ENCODE results near the gene RNF207.

The RNF207 gene

DNA sequence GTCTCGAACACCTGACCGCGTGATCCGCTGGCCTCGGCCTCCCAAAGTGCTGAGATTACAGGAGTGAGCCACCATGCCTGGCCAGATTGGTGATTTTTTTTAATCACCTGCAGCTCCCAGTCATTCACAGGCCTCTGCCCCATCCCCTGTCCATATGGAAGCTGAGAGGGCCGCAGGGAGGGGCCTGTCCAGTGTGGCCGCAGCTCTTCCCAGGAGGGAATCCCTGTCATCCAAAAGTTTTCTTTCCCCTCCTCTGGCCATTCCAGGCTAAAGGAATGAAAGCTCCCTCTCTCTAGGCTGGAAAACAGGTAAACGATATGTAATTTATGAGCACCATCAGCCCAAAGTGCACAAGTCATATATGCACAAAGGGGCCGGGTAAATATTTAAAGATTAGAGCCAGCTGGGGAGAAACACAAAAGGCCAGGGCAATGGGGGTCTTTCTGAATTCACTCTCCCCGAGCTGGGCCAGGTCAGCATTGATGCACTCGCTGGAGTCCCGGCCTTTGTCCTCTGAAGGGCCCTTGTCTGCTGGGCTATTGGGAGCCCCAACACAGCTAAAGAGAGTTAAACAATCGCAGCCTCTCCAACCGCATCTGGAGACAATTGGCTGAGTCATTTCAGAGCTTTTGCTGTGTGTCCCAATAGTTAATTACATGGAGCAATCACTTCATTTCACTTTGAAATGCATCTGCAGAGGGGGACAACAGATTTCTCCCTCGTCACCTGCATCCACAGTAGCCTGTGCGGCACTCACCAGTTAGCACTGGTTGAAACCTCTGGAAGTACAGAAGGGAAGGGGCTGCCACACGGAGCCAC, 34.2 kb downstream of the RNF207 start:
- peaks cover 33% of the 10 kb centered on the region for H3K27me3 ChIP-seq (ENCODE audit: insufficient read depth, low read length)
- H3K9me3 ChIP-seq (ENCODE audit: insufficient read depth, low read depth, low read length) = no peaks in the 10 kb centered on the region
- peaks cover 34% of the 10 kb centered on the region for H3K4me1 ChIP-seq (ENCODE audit: insufficient read depth, low read length)
- H3K4me3 ChIP-seq (ENCODE audit: low read length) = no peak overlapping the region; the same call in 1 of the 2 replicates
- 25% methylated on average over 17 of the region's 17 CpGs for WGBS
- no peaks in the 10 kb centered on the region for H3K36me3 ChIP-seq (ENCODE audit: insufficient read depth, low read length)
- H3K27ac ChIP-seq (ENCODE audit: low read depth, low read length) = peak overlapping the region; percentile 91; the same call in 1 of the 2 replicates
- H3K9ac ChIP-seq (ENCODE audit: low read depth, low read length) = peak overlapping the region; percentile 75

GRCh38 chr1:6241107-6241886, 35.4 kb downstream of the RNF207 start:
- Histone ChIP-seq H3K9me3 (ENCODE audit: insufficient read depth, low read depth, low read length) (no peaks in the 10 kb centered on the region), H3K27me3 (ENCODE audit: insufficient read depth, low read length) (peaks cover 39% of the 10 kb centered on the region), H3K27ac (ENCODE audit: low read depth, low read length) (peak overlapping the region; percentile 91; the same call in 1 of the 2 replicates), H3K4me1 (ENCODE audit: insufficient read depth, low read length) (peaks cover 34% of the 10 kb centered on the region), H3K4me3 (ENCODE audit: low read length) (peak overlapping the region; percentile 35), H3K36me3 (ENCODE audit: insufficient read depth, low read length) (no peaks in the 10 kb centered on the region), H3K9ac (ENCODE audit: low read depth, low read length) (peak overlapping the region; percentile 52)
- WGBS = 18% methylated on average over 33 of the region's 33 CpGs

DNA sequence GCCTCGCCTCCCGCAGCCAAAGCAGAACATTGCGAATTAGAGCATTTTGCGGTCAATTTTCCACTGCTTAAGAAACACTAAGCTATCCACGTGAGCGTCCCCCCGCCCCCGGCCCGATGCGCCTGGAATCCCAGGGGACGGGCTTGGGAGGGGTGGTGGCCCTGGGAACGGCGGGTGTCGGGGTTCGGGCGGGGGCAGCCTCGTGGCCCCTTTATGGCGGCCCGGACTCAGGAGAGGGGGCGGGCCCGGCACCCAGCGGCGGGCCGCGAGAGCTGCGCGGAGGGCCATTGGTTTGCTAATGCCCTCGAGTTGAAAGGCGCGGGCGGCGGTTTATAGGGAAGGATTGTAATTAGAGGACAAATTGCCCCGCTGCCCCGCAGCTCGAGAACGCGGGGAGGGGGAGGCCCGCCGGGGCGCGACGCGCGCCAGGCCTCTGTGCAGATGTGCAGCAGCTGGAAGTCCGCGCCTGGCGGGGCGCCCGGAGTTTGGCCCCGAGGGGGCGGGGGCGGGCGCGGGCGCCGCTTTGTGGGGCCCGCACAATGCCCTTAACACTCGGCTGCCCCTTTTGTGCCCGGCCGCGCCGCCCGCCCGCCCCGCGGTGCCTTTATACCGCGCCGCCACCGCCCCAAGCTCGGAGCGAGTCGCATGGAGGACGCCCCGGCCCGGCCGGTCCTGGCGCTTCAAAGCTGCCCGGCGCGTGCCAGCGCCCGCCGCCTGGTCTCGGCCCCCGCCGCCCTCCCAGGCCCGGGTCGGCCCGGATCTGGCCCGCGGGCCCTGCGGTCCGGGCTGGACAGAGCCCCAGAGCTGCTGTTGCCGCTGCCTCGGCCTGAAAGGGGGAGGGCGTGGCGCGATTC, 36.2 kb downstream of the RNF207 start:
- Histone ChIP-seq H3K4me1 (ENCODE audit: insufficient read depth, low read length) (peaks cover 37% of the 10 kb centered on the region), H3K4me3 (ENCODE audit: low read length) (peak overlapping the region; percentile 34), H3K27ac (ENCODE audit: low read depth, low read length) (peak overlapping the region; percentile 91; the same call in 1 of the 2 replicates), H3K9ac (ENCODE audit: low read depth, low read length) (no peak overlapping the region), H3K36me3 (ENCODE audit: insufficient read depth, low read length) (no peaks in the 10 kb centered on the region), H3K9me3 (ENCODE audit: insufficient read depth, low read depth, low read length) (no peaks in the 10 kb centered on the region), H3K27me3 (ENCODE audit: insufficient read depth, low read length) (peaks cover 46% of the 10 kb centered on the region)
- under 1% methylated on average over 99 of the region's 99 CpGs for WGBS

GRCh38 chr1:6243053-6243834, 37.3 kb downstream of the RNF207 start:
- Histone ChIP-seq H3K27ac (ENCODE audit: low read depth, low read length) (no peak overlapping the region; the same call in 1 of the 2 replicates), H3K36me3 (ENCODE audit: insufficient read depth, low read length) (no peaks in the 10 kb centered on the region), H3K9me3 (ENCODE audit: insufficient read depth, low read depth, low read length) (no peaks in the 10 kb centered on the region), H3K27me3 (ENCODE audit: insufficient read depth, low read length) (peaks cover 57% of the 10 kb centered on the region), H3K4me1 (ENCODE audit: insufficient read depth, low read length) (peaks cover 37% of the 10 kb centered on the region), H3K9ac (ENCODE audit: low read depth, low read length) (no peak overlapping the region), H3K4me3 (ENCODE audit: low read length) (peak overlapping the region; percentile 70; the same call in 1 of the 2 replicates)
- WGBS = 36% methylated on average over 20 of the region's 20 CpGs

DNA sequence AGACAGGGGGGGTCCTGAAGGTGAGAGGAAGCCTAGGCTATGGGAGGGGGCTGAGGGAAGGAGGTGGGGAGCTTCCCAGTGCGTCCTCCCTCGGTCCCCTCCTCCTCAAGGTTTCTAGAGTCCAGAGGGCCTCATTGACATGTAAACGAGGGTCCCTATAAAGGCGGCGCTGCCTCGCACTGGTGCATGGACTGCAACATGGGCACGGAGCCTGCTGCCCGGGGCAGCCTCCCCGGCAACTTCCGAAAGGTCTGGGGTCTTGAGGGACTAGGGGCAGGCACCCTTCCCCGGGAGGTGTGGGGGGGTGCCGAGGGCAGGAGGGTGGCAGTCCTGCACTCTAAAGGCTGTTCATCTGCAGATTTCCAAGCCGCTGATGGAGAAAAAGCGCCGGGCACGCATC, 38.1 kb downstream of the RNF207 start, which contains the start of gene HES3:
Gene HES3, plus strand, starts transcription at position 187 of the 400 bp plus-strand sequence. Its CDS starts 187 bp downstream, at position 374.
- Histone ChIP-seq H3K9me3 (ENCODE audit: insufficient read depth, low read depth, low read length) (no peaks in the 10 kb centered on the region), H3K9ac (ENCODE audit: low read depth, low read length) (no peak within 1 kb of the TSS; the same call in 1 of the 2 replicates), H3K4me1 (ENCODE audit: insufficient read depth, low read length) (peaks cover 34% of the 10 kb centered on the region), H3K27me3 (ENCODE audit: insufficient read depth, low read length) (peaks cover 65% of the 10 kb centered on the region), H3K4me3 (ENCODE audit: low read length) (peak within 1 kb of the TSS; percentile 70), H3K36me3 (ENCODE audit: insufficient read depth, low read length) (no peaks in the 10 kb centered on the region), H3K27ac (ENCODE audit: low read depth, low read length) (peak within 1 kb of the TSS; percentile 30; the same call in 1 of the 2 replicates)
- WGBS = under 1% methylated on average over 16 of the region's 16 CpGs

DNA sequence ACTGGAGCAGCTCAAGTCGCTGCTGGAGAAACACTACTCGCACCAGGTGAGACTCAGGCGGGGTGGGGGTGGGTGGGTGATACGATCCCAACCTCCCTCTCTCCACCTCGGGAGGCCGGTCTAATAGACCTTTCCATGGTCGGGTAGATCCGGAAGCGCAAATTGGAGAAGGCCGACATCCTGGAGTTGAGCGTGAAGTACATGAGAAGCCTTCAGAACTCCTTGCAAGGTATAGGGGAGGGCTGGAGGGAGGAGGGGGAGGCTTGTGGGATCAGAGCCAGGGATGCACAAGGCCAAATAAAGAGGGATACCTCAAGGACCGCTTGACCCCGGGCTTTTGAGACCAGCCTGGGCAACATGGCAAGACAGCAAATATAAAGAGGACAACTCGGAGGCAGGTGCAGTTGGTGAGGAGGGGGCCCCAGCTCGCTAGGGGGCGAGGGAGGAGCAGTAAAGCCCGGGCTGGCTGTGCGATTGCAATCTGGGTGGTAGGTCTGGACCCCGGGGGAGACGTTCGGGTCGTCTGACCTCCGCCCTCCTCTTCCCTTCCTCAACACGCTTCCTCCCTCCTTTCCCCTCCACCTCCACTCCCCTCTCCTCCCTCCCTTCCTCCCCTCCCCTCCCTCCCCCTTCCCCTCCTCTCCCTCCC, 38.6 kb downstream of the RNF207 start:
- WGBS = under 1% methylated on average over 19 of the region's 24 CpGs
- Histone ChIP-seq H3K4me3 (ENCODE audit: low read length) (peak overlapping the region; percentile 70), H3K4me1 (ENCODE audit: insufficient read depth, low read length) (peaks cover 30% of the 10 kb centered on the region), H3K27me3 (ENCODE audit: insufficient read depth, low read length) (peaks cover 70% of the 10 kb centered on the region), H3K27ac (ENCODE audit: low read depth, low read length) (no peak overlapping the region; the same call in 1 of the 2 replicates), H3K9ac (ENCODE audit: low read depth, low read length) (no peak overlapping the region; the same call in 1 of the 2 replicates), H3K36me3 (ENCODE audit: insufficient read depth, low read length) (no peaks in the 10 kb centered on the region), H3K9me3 (ENCODE audit: insufficient read depth, low read depth, low read length) (no peaks in the 10 kb centered on the region)

GRCh38 chr1:6245086-6245868, 39.4 kb downstream of the RNF207 start:
- no peaks in the 10 kb centered on the region for H3K9me3 ChIP-seq (ENCODE audit: insufficient read depth, low read depth, low read length)
- no peaks in the 10 kb centered on the region for H3K36me3 ChIP-seq (ENCODE audit: insufficient read depth, low read length)
- H3K9ac ChIP-seq (ENCODE audit: low read depth, low read length) = no peak overlapping the region
- under 1% methylated on average over 79 of the region's 79 CpGs for WGBS
- H3K4me3 ChIP-seq (ENCODE audit: low read length) = peak overlapping the region; percentile 70
- H3K4me1 ChIP-seq (ENCODE audit: insufficient read depth, low read length) = peaks cover 25% of the 10 kb centered on the region
- H3K27me3 ChIP-seq (ENCODE audit: insufficient read depth, low read length) = peaks cover 78% of the 10 kb centered on the region
- H3K27ac ChIP-seq (ENCODE audit: low read depth, low read length) = peak overlapping the region; percentile 77; the same call in 1 of the 2 replicates

DNA sequence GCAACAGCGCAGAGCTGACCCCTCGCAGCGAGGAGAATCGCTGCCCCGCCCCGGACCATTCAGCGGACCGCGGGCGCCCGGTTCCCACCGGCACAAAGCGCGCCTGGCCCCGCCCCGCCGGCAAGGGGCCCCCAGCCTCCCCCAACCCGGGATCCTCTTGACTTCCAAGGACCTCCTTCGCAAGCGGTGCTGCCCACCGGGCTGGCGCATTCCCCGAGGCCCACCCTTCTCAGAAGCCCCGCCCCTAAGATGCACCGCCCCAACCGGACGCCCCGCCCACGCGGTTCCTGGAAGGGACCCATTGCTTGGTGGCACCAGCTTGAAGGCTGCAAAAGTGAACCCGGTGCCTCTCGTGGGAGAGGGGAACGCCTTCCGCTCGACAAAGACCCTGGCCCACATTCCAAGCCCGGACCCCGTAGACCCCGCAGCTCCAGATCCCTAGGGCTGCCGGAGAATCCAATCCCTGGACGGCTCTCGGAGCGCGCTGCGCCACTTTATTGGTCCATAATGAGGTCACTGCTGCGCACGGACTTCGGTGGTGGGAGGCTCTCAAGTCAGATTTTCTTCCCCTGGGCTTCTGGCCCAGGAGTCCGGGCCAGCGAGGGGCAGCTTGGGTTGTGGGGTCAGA, 40.1 kb downstream of the RNF207 start:
- Histone ChIP-seq H3K4me1 (ENCODE audit: insufficient read depth, low read length) (peaks cover 18% of the 10 kb centered on the region), H3K9ac (ENCODE audit: low read depth, low read length) (peak overlapping the region; percentile 43; the same call in 1 of the 2 replicates), H3K27me3 (ENCODE audit: insufficient read depth, low read length) (peaks cover 79% of the 10 kb centered on the region), H3K27ac (ENCODE audit: low read depth, low read length) (peak overlapping the region; percentile 77; the same call in 1 of the 2 replicates), H3K4me3 (ENCODE audit: low read length) (peak overlapping the region; percentile 70), H3K36me3 (ENCODE audit: insufficient read depth, low read length) (no peaks in the 10 kb centered on the region), H3K9me3 (ENCODE audit: insufficient read depth, low read depth, low read length) (no peaks in the 10 kb centered on the region)
- WGBS = 2% methylated on average over 49 of the region's 49 CpGs
